Suprapubic skin (tissue), 4 donors: ENCODE data around the gene CYBC1. TPM values are rescaled to one million over a fixed set of nuclear protein-coding genes. Genes with fewer than 3 reads are reported as not detected.

Experiments used
- DNase-seq, 2 donors: peaks; one replicate each; pipeline ENCODE4 v3.0.0-alpha.2; 2019; ENCODE audit warnings: low spot score in 2 of 2
- H3K27ac ChIP-seq: fragments of 200-600 bp; sonication (generic); one replicate; pipeline ENCODE4 v1.5.1; 2019
- H3K27me3 ChIP-seq: fragments of 200-600 bp; sonication (generic); one replicate; pipeline ENCODE4 v1.5.1; 2019
- H3K36me3 ChIP-seq: fragments of 200-600 bp; sonication (generic); one replicate; pipeline ENCODE4 v1.5.1; 2019
- H3K4me1 ChIP-seq: fragments of 200-600 bp; sonication (generic); one replicate; pipeline ENCODE4 v1.5.1; 2019
- H3K4me3 ChIP-seq: fragments of 200-600 bp; sonication (generic); one replicate; pipeline ENCODE4 v1.5.1; 2019; ENCODE audit warnings: mild to moderate bottlenecking
- H3K9me3 ChIP-seq: fragments of 200-600 bp; sonication (generic); one replicate; pipeline ENCODE4 v1.5.1; 2019
- EP300 ChIP-seq: sonication (generic); formaldehyde crosslinking; IDR thresholded peaks from one replicate; pipeline ENCODE4 v1.6.1; 2017; ENCODE audit warnings: antibody characterized with exemption
- POLR2A ChIP-seq, 2 donors: fragments of 450-650 bp; IDR thresholded peaks; one replicate each; pipeline ENCODE4 v1.6.1; 2017; ENCODE audit warnings: antibody characterized with exemption in 2 of 2, mild to moderate bottlenecking in 2 of 2, moderate library complexity in 2 of 2
- POLR2AphosphoS5 ChIP-seq, 3 donors: sonication (generic); formaldehyde crosslinking; IDR thresholded peaks; one replicate each; pipeline ENCODE4 v1.6.1; 2017; ENCODE audit warnings: antibody characterized with exemption in 3 of 3
- WGBS: methylation state at CpG from one replicate; pipeline ENCODE4 v1.1.5; 2018; 5-methylcytosine and 5-hydroxymethylcytosine counted together
- total RNA-seq, 4 donors: library from RNA; depleted of rRNA; stranded (reverse); fragments of >200 nt; gene quantifications; one replicate each; pipeline ENCODE4 v1.1.0, GENCODE V29; 2016
- TF ChIP-seq, protein P1 (sequence below), 2 donors: fragments of 200-600 bp in 1 of 2; fragments of 450-650 bp in 1 of 2; sonication (generic) in 1 of 2; IDR thresholded peaks; one replicate each; pipeline ENCODE4 v1.5.1; 2016 to 2019; ENCODE audit warnings: antibody characterized with exemption in 2 of 2, mild to moderate bottlenecking in 1 of 2, moderate library complexity in 1 of 2

Gene CYBC1
- total RNA-seq, 4 donors from 2014 or later, result 36.4 to 53.1 (median 45.6) TPM

DNA sequence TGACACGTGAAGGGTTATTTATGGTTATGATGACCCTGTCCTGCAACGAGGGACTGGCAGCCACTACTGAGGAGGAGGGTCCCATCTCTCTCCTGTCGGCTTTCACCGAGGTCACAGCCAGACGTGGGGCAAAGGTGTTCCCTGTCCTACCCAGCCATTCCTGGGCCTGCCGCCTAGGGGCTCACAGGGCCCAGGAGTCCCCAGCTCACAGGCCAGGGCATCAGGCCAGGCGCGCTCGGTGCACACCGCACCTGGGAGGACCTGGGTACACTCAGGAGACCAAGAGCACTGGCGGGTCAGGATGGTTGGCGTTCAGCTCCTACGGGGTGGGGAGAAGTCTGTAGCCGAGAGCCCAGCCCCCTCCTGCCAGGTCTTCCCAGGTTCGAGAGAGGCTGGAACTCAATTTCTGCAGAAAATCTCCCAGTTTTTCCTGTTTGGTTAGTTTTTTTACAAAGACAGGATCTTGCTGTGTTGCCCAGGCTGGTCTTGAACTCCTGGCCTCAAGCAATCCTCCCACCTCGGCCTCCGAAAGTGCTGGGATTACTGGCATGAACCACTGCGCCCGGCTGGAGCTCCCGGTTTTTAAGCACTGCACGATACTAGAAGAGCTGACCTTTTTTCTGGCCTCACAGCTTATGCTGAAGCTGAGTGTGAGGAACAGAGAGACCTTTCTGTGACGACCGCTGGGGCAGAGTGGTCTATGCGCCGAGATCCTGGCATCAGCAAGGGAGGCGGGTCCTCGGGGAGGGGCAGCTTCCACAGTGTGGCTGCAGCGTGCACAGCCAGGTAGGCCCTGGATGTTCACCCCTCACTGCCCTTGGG is 7.7 kb downstream of the CYBC1 start:
- H3K27ac ChIP-seq, result no peak overlapping the region
- no peak overlapping the region for H3K4me3 ChIP-seq
- no peaks in the 10 kb centered on the region for H3K27me3 ChIP-seq
- peaks cover 27% of the 10 kb centered on the region for H3K4me1 ChIP-seq
- peaks cover 38% of the 10 kb centered on the region for H3K36me3 ChIP-seq
- peak in 1 of 2 donors; percentile 59 for DNase-seq
- WGBS, result 82% methylated on average over 19 of the region's 28 CpGs
- TF ChIP-seq POLR2A (IDR thresholded peaks at IDR 0.05), result no peak
- no peak for TF ChIP-seq EP300
- TF ChIP-seq POLR2AphosphoS5 (IDR thresholded peaks at IDR 0.05), result no peak
- TF ChIP-seq, protein P1, sequence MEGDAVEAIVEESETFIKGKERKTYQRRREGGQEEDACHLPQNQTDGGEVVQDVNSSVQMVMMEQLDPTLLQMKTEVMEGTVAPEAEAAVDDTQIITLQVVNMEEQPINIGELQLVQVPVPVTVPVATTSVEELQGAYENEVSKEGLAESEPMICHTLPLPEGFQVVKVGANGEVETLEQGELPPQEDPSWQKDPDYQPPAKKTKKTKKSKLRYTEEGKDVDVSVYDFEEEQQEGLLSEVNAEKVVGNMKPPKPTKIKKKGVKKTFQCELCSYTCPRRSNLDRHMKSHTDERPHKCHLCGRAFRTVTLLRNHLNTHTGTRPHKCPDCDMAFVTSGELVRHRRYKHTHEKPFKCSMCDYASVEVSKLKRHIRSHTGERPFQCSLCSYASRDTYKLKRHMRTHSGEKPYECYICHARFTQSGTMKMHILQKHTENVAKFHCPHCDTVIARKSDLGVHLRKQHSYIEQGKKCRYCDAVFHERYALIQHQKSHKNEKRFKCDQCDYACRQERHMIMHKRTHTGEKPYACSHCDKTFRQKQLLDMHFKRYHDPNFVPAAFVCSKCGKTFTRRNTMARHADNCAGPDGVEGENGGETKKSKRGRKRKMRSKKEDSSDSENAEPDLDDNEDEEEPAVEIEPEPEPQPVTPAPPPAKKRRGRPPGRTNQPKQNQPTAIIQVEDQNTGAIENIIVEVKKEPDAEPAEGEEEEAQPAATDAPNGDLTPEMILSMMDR (IDR thresholded peaks at IDR 0.05), result no peak
- no peaks in the 10 kb centered on the region for H3K9me3 ChIP-seq

DNA sequence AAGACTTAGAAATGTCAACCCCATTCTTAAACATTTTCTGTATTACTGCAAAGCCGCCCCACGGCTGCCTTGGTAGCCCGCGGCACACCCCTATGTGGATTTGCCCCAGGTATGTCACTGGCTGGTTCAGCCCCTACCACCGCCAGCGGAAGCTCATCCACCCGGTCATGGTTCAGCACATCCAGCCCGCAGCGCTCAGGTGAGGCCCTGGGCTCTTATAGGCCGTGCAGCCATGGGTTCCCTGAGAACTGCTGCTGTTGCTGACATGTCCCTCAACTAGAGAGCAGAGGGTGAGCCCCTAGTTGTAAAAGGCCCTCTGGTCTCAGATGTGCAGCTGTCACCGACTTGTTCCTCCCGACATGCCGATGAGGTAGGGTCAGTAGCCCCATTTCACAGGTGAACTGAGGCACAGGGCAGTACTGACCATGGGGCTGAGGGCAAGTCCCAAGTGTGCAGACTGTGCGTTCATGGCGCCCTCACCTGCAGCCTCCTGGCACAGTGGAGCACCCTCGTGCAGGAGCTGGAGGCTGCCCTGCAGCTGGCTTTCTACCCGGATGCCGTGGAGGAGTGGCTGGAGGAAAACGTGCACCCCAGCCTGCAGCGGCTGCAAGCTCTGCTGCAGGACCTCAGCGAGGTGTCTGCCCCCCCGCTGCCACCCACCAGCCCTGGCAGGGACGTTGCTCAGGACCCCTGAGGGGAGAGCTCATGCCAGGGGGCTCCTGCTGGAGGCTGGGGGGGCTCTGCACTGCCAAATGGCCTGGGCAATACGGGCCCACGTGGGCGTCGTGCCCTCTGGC is 8.7 kb downstream of the CYBC1 start:
- peaks cover 47% of the 10 kb centered on the region for H3K36me3 ChIP-seq
- H3K4me1 ChIP-seq, result peaks cover 26% of the 10 kb centered on the region
- H3K27ac ChIP-seq, result no peak overlapping the region
- WGBS, result 83% methylated on average over 16 of the region's 27 CpGs
- H3K9me3 ChIP-seq, result no peaks in the 10 kb centered on the region
- TF ChIP-seq, protein P1 (IDR thresholded peaks at IDR 0.05), result no peak
- TF ChIP-seq POLR2AphosphoS5 (IDR thresholded peaks at IDR 0.05), result no peak
- TF ChIP-seq EP300, result no peak
- no peak for TF ChIP-seq POLR2A (IDR thresholded peaks at IDR 0.05)
- no peak for DNase-seq
- no peak overlapping the region for H3K4me3 ChIP-seq
- H3K27me3 ChIP-seq, result no peaks in the 10 kb centered on the region

DNA sequence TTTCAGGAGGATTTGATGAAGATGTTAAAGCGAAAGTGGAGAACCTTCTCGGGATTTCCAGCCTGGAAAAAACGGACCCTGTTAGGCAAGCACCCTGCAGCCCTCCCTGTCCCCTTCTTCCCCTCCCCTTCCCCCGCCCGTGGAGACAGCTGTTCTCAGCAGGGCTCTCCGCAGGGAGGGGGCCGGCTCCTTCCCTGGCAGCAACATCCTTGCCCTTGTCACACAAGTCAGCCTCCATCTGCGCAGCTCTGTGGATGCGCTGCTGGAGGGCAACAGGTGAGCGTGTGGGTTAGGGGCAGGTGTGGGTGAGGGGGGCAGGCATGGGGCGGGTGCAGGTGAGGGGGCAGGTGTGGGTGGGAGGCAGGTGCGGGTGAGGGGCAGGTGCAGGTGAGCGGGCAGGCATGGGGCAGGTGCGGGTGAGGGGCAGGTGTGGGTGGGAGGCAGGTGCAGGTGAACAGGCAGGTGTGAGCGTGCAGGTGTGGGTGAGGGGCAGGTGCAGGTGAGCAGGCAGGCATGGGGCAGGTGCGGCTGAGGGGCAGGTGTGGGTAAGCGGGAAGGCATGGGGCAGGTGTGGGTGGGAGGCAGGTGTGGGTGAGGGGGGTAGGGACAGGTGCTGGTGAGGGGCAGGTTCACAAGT is 9.4 kb downstream of the CYBC1 start:
- TF ChIP-seq POLR2A (IDR thresholded peaks at IDR 0.05), result no peak
- TF ChIP-seq EP300, result no peak
- TF ChIP-seq POLR2AphosphoS5 (IDR thresholded peaks at IDR 0.05), result no peak
- TF ChIP-seq, protein P1 (IDR thresholded peaks at IDR 0.05), result no peak
- H3K4me3 ChIP-seq, result no peak overlapping the region
- 55% methylated on average over 16 of the region's 17 CpGs for WGBS
- no peaks in the 10 kb centered on the region for H3K9me3 ChIP-seq
- H3K27me3 ChIP-seq, result no peaks in the 10 kb centered on the region
- H3K4me1 ChIP-seq, result peaks cover 20% of the 10 kb centered on the region
- H3K36me3 ChIP-seq, result peaks cover 54% of the 10 kb centered on the region
- H3K27ac ChIP-seq, result no peak overlapping the region
- peak in 1 of 2 donors; percentile 69 for DNase-seq

DNA sequence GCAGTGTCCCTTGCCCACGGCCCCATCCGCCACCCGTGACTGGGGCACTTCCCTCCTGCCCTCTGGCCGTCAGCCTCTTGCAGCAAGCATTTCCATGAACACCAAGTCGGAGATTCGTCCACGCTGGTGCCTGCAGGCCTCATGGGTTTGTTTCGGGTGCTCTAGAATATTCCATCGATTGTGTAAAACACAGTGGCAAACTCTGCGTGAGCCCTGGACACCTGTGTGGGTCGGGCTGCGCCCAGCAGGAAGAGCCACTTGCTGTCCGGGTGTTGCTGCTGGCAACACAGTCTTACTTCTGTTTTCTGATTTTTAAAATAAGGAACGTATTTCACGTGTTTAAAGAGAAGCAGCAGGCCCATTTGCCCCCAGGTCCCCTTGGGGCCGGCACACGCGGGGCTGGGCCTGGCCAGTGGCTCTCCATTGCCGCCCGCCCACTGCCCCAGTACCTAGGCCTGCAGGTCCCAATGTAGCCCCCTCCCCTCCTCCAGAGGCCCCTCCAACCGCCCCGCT is 10.0 kb downstream of the CYBC1 start:
- peak in 1 of 2 donors; percentile 63 for DNase-seq
- Histone ChIP-seq H3K36me3 (peaks cover 59% of the 10 kb centered on the region), H3K4me1 (peaks cover 14% of the 10 kb centered on the region), H3K27me3 (no peaks in the 10 kb centered on the region), H3K4me3 (no peak overlapping the region), H3K9me3 (no peaks in the 10 kb centered on the region), H3K27ac (peak overlapping the region; percentile 44)
- 78% methylated on average over 19 of the region's 22 CpGs for WGBS
- TF ChIP-seq, protein P1 (IDR thresholded peaks at IDR 0.05), result no peak
- no peak for TF ChIP-seq POLR2A (IDR thresholded peaks at IDR 0.05)
- TF ChIP-seq POLR2AphosphoS5 (IDR thresholded peaks at IDR 0.05), result no peak
- no peak for TF ChIP-seq EP300
